Parathyroid adenoma (tissue), 2 donors: Measurements from ENCODE around the gene GOLPH3.

Experiments used
- H2AFZ ChIP-seq: fragments of 300-600 bp; sonication (generic); one replicate; pipeline ENCODE4 v1.7.0; 2017; ENCODE audit warnings: antibody characterized with exemption, mild to moderate bottlenecking
- H3K27ac ChIP-seq: fragments of 300-600 bp; sonication (generic); one replicate; pipeline ENCODE4 v1.7.0; 2017
- H3K27me3 ChIP-seq: fragments of 300-600 bp; sonication (generic); one replicate; pipeline ENCODE4 v1.7.0; 2017; ENCODE audit warnings: low read length; ENCODE audit not compliant: control insufficient read depth, insufficient read depth
- H3K36me3 ChIP-seq: fragments of 300-600 bp; sonication (generic); one replicate; pipeline ENCODE4 v1.7.0; 2017; ENCODE audit warnings: low read length; ENCODE audit not compliant: control insufficient read depth, insufficient read depth
- H3K4me1 ChIP-seq: fragments of 300-600 bp; sonication (generic); one replicate; pipeline ENCODE4 v1.7.0; 2017; ENCODE audit warnings: control low read depth
- H3K4me2 ChIP-seq: fragments of 300-600 bp; sonication (generic); one replicate; pipeline ENCODE4 v1.7.0; 2017; ENCODE audit warnings: low read length
- H3K4me3 ChIP-seq: fragments of 300-600 bp; sonication (generic); one replicate; pipeline ENCODE4 v1.7.0; 2017; ENCODE audit warnings: low read depth, low read length
- H3K79me2 ChIP-seq: fragments of 300-600 bp; sonication (generic); one replicate; pipeline ENCODE4 v1.7.0; 2017; ENCODE audit warnings: control low read depth
- H3K9ac ChIP-seq: fragments of 300-600 bp; sonication (generic); one replicate; pipeline ENCODE4 v1.7.0; 2017; ENCODE audit warnings: mild to moderate bottlenecking
- H3K9me3 ChIP-seq: fragments of 300-600 bp; sonication (generic); one replicate; pipeline ENCODE4 v1.7.0; 2017; ENCODE audit warnings: low read length; ENCODE audit not compliant: control insufficient read depth
- TF ChIP-seq, protein P1 (sequence below): fragments of 300-600 bp; sonication (generic); IDR thresholded peaks from one replicate; pipeline ENCODE4 v1.7.0; 2017; ENCODE audit warnings: antibody characterized with exemption, mild to moderate bottlenecking
- donor health status: primary hyperparathyroidism.

GOLPH3 gene

DNA sequence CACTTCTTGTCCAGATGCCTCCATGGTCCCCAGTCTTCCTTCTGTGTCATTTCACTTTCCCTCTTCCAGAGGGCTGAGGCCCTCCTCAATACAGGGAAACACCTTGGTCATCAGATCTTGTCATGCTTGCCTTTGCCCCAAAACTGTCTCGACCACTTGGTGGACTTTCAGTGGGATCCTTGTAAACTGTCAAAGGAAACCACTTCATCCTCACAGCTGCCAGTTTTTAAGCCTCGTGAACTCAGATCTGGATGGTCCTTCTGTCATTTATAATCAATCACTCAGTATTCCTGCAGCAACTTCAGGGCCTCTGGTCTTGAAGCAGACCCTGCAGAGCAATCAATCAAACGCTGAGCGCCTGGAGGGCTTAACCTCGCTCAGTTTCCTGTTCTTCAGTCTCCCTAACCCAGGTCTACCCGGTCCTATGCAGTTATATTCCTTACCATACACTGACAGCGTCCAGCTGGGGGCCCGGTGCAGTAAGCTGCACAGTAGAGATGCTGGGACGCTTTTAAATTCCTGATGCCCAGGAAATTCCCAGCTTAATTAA, 74.6 kb downstream of the GOLPH3 start:
- TF ChIP-seq, protein P1, sequence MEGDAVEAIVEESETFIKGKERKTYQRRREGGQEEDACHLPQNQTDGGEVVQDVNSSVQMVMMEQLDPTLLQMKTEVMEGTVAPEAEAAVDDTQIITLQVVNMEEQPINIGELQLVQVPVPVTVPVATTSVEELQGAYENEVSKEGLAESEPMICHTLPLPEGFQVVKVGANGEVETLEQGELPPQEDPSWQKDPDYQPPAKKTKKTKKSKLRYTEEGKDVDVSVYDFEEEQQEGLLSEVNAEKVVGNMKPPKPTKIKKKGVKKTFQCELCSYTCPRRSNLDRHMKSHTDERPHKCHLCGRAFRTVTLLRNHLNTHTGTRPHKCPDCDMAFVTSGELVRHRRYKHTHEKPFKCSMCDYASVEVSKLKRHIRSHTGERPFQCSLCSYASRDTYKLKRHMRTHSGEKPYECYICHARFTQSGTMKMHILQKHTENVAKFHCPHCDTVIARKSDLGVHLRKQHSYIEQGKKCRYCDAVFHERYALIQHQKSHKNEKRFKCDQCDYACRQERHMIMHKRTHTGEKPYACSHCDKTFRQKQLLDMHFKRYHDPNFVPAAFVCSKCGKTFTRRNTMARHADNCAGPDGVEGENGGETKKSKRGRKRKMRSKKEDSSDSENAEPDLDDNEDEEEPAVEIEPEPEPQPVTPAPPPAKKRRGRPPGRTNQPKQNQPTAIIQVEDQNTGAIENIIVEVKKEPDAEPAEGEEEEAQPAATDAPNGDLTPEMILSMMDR: no peak
- no peaks in the 10 kb centered on the region for H3K27me3 ChIP-seq
- no peak overlapping the region for H3K9ac ChIP-seq
- H2AFZ ChIP-seq: no peak overlapping the region
- no peak overlapping the region for H3K4me3 ChIP-seq
- H3K9me3 ChIP-seq: no peaks in the 10 kb centered on the region
- H3K4me2 ChIP-seq: no peak overlapping the region
- no peak overlapping the region for H3K27ac ChIP-seq
- H3K4me1 ChIP-seq: no peaks in the 10 kb centered on the region
- no peaks in the 10 kb centered on the region for H3K79me2 ChIP-seq
- no peaks in the 10 kb centered on the region for H3K36me3 ChIP-seq

DNA sequence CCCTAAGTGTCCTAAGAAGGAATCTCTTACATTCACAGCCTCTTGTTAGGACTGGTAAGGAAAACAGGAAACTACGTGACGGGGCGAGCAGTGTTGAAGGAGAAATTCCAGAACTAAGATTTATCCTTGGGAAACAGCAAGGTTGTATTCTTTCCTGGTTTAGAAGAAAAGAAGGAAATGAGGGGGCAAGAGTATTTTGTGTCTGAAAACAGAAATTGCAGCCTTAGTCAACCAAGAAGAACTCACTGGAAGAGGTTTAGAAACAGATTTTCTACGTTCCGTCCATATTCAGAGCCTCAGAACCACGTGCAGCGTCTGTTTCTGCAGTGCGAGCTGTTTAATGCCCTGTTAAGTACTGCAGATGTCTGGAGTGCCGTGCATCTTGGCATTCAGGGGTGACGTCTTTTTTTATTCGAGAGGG, 75.2 kb downstream of the GOLPH3 start:
- H3K36me3 ChIP-seq: no peaks in the 10 kb centered on the region
- no peaks in the 10 kb centered on the region for H3K79me2 ChIP-seq
- H3K9me3 ChIP-seq: no peaks in the 10 kb centered on the region
- H3K27ac ChIP-seq: no peak overlapping the region
- H3K4me1 ChIP-seq: no peaks in the 10 kb centered on the region
- no peaks in the 10 kb centered on the region for H3K27me3 ChIP-seq
- H2AFZ ChIP-seq: no peak overlapping the region
- TF ChIP-seq, protein P1: no peak
- no peak overlapping the region for H3K9ac ChIP-seq
- H3K4me3 ChIP-seq: no peak overlapping the region
- H3K4me2 ChIP-seq: no peak overlapping the region

DNA sequence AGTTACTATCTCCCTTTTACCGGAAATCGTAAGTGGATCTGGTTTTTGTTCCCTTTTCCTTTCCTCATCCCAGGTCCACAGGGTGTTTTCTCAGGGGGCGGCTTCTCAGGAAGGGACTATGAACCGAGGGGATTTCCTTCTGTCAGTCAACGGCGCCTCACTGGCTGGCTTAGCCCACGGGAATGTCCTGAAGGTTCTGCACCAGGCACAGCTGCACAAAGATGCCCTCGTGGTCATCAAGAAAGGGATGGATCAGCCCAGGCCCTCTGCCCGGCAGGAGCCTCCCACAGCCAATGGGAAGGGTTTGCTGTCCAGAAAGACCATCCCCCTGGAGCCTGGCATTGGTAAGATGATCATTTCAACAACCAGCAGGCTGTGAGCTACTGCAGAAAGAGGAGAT, 75.8 kb downstream of the GOLPH3 start:
- no peak overlapping the region for H3K4me3 ChIP-seq
- H3K36me3 ChIP-seq: no peaks in the 10 kb centered on the region
- H3K27ac ChIP-seq: no peak overlapping the region
- no peaks in the 10 kb centered on the region for H3K4me1 ChIP-seq
- H3K9ac ChIP-seq: no peak overlapping the region
- no peaks in the 10 kb centered on the region for H3K9me3 ChIP-seq
- no peaks in the 10 kb centered on the region for H3K79me2 ChIP-seq
- no peak overlapping the region for H3K4me2 ChIP-seq
- H2AFZ ChIP-seq: no peak overlapping the region
- H3K27me3 ChIP-seq: no peaks in the 10 kb centered on the region
- TF ChIP-seq, protein P1: no peak

DNA sequence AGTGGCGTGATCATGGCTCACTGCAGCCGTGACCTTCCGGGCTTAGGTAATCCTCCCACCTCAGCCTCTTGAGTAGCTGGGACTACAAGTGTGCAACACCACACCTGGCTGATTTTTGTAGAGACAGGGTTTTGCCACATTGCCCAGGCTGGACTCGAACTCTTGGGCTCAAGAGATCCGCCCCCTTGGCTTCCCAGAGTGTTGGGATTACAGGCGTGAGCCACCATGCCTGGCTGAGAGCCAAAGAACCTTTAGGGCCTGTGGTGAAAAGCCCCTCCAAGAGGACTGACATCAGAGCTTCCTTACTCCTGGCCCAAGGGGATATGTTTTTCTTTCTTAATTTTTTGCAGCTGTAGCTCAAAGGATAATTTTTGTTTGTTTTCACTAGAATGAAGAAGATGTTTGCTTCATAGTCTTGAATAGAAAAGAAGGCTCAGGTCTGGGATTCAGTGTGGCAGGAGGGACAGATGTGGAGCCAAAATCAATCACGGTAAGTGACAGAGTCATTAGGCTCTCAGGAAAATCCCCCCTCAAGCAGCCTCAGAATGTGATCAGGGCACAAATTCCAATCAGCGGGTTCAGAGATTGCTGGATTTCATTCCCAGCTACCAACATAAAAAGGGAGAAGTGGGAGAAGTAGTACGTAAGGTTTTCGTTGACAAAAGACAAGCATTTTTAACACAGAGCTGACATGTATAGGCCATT, 77.1 kb downstream of the GOLPH3 start:
- no peaks in the 10 kb centered on the region for H3K9me3 ChIP-seq
- H3K27ac ChIP-seq: no peak overlapping the region
- H3K4me1 ChIP-seq: no peaks in the 10 kb centered on the region
- H3K9ac ChIP-seq: no peak overlapping the region
- no peaks in the 10 kb centered on the region for H3K27me3 ChIP-seq
- TF ChIP-seq, protein P1: no peak
- no peak overlapping the region for H2AFZ ChIP-seq
- no peaks in the 10 kb centered on the region for H3K79me2 ChIP-seq
- no peak overlapping the region for H3K4me2 ChIP-seq
- H3K36me3 ChIP-seq: no peaks in the 10 kb centered on the region
- H3K4me3 ChIP-seq: no peak overlapping the region

DNA sequence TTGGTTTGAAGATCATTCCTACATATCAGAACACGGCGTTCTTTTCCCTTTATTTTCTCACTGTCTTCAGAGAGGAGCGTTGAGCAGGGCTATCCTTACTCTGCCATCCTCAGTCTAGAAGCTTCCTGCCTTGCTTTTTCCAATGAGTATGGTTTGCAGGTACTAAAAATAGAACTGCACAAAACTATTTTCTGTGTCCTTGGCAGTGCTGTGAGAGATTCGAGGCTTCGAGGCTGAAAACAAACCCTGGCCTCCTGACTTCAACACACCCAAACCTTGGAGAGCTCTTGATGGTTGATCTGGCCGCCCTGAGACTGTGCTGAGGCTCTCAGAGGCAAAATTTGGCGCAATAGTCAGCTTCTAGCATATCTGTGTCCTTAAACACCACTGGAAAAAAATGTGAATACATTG, 78.9 kb downstream of the GOLPH3 start:
- TF ChIP-seq, protein P1: no peak
- Histone ChIP-seq H3K27ac (no peak overlapping the region), H3K79me2 (no peaks in the 10 kb centered on the region), H3K27me3 (no peaks in the 10 kb centered on the region), H3K4me3 (no peak overlapping the region), H3K9me3 (no peaks in the 10 kb centered on the region), H3K4me2 (no peak overlapping the region), H3K36me3 (no peaks in the 10 kb centered on the region), H2AFZ (no peak overlapping the region), H3K4me1 (no peaks in the 10 kb centered on the region), H3K9ac (no peak overlapping the region)
